ENCODE measurements around the gene TTLL12.

GRCh38 chr22:43201486-43202219 is 14.7 kb upstream of the TTLL12 start:
- TF ChIP-seq CTCF (IDR thresholded peaks at IDR 0.05) (no peak), POLR2A (IDR thresholded peaks at IDR 0.05) (no peak)

Data from lower leg skin (tissue), 3 donors.